Measurements from ENCODE around the gene TEKTIP1.

Gene TEKTIP1

DNA sequence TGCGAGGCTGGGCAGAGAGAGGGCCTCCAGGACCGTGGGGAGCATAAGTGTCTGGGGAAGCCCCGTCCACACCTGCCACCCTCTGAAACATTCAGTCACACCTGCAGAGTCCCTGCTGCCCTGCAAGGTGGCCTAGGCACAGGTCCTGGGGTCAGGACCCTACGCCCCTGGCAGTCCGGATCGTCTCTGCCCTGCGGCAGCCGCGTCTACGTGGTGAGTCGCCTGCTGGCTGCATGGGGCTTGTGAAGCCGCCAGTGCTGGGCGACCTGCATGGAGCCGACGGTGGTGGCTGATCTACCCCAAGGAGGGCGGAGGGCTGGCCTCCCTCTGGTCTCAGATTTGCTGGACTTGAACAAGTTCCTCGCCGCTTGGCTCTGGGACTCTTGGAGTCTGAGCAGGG, 19.8 kb upstream of the TEKTIP1 start:
- H4K20me1 ChIP-seq (ENCODE audit: insufficient read depth, low read length): no peaks in the 10 kb centered on the region
- peaks cover 28% of the 10 kb centered on the region; the same call in 1 of the 2 replicates for H3K36me3 ChIP-seq (ENCODE audit: insufficient read depth, low read length)
- H3K9ac ChIP-seq (ENCODE audit: low read length): no peak overlapping the region
- no peaks in the 10 kb centered on the region for H3K9me2 ChIP-seq (ENCODE audit: low read depth, low read length)
- H3K79me2 ChIP-seq (ENCODE audit: insufficient read depth, low read length): no peaks in the 10 kb centered on the region
- H3K4me1 ChIP-seq (ENCODE audit: insufficient read depth, low read length, severe bottlenecking): peaks cover 17% of the 10 kb centered on the region
- no peak overlapping the region for H3K4me2 ChIP-seq (ENCODE audit: low read length)
- no peaks in the 10 kb centered on the region for H3F3A ChIP-seq (ENCODE audit: insufficient read depth, low read length)
- H3K4me3 ChIP-seq (ENCODE audit: low read depth, low read length, poor library complexity, severe bottlenecking): no peak overlapping the region
- no peak overlapping the region for H2AFZ ChIP-seq (ENCODE audit: low read length)
- no peaks in the 10 kb centered on the region for H3K27me3 ChIP-seq (ENCODE audit: insufficient read depth, low read length)
- H3K27ac ChIP-seq (ENCODE audit: low read depth, low read length, poor library complexity, severe bottlenecking): no peak overlapping the region
- TF ChIP-seq, protein P1, sequence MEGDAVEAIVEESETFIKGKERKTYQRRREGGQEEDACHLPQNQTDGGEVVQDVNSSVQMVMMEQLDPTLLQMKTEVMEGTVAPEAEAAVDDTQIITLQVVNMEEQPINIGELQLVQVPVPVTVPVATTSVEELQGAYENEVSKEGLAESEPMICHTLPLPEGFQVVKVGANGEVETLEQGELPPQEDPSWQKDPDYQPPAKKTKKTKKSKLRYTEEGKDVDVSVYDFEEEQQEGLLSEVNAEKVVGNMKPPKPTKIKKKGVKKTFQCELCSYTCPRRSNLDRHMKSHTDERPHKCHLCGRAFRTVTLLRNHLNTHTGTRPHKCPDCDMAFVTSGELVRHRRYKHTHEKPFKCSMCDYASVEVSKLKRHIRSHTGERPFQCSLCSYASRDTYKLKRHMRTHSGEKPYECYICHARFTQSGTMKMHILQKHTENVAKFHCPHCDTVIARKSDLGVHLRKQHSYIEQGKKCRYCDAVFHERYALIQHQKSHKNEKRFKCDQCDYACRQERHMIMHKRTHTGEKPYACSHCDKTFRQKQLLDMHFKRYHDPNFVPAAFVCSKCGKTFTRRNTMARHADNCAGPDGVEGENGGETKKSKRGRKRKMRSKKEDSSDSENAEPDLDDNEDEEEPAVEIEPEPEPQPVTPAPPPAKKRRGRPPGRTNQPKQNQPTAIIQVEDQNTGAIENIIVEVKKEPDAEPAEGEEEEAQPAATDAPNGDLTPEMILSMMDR (IDR thresholded peaks at IDR 0.05; ENCODE audit: low read length): no peak
- TF ChIP-seq EZH2 (IDR thresholded peaks at IDR 0.05; ENCODE audit: borderline replicate concordance, low read length): no peak
- H3K9me3 ChIP-seq (ENCODE audit: low read length): no peaks in the 10 kb centered on the region

DNA sequence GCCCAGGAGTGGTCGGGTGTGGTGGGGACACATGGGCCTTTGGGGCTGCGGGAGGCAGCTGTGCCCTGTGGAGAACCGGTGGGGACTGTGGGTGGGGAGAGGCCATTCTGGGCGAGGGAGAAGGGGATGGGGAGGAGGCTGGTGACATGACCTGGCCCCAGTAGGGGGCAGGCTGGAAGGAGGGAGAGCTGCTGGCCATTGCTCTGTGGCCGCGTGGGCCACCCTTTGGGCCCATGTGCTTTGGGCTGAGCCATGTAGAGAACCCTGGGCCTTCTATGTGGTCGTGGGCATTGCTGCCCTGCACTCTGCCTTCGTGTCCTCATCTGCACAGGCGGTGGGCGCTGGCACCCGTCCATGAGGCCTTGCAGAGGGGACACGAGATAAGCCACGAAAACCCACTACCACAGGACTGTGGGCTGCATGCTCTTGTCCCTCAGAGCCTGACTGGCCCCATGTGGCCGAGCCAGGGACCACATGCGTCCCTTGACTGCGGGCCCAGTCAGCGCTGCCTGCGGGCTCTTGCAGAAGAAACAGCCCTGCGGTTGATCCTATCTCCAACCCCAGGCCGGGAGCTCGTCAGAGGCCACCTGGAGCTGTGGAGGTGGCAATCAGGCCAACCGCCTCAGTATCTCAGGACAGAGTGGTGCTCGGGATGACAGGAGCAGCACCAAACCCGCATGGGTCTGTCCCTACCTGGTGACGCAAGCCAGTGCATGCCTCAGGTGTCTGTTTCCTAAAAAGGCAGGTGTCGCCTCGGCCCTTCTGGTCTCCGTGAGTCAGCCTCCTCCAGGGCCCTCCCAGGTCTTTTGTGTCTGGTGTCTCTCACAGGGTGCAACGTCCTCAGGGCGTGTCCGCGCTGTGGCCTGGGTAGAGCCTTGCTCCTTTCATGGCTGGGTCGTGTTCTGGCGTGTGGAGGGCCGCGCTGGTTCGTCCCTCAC, 18.5 kb upstream of the TEKTIP1 start:
- Histone ChIP-seq H3K79me2 (ENCODE audit: insufficient read depth, low read length) (no peaks in the 10 kb centered on the region), H3K4me1 (ENCODE audit: insufficient read depth, low read length, severe bottlenecking) (peaks cover 17% of the 10 kb centered on the region)

DNA sequence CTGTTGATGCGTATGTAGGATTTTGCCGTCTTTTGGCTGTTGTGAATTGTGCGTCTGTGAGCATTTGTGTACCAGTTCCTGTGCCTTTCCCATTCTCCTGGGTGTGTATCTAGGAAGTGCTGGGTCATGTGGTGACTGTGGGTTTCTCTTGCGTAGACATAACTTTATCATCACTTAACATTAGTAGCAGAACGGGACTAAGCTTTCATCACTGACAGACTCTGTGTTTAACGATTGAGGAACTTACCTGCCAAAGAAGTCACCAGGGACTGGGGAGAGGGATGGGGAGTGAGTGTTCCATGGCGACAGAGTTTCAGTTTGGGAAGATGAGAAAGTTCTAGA, 17.9 kb upstream of the TEKTIP1 start:
- no peak overlapping the region for H3K4me3 ChIP-seq (ENCODE audit: low read depth, low read length, poor library complexity, severe bottlenecking)
- H3K27ac ChIP-seq (ENCODE audit: low read depth, low read length, poor library complexity, severe bottlenecking): no peak overlapping the region
- H3K4me1 ChIP-seq (ENCODE audit: insufficient read depth, low read length, severe bottlenecking): peaks cover 11% of the 10 kb centered on the region
- H2AFZ ChIP-seq (ENCODE audit: low read length): no peak overlapping the region
- no peaks in the 10 kb centered on the region for H3K27me3 ChIP-seq (ENCODE audit: insufficient read depth, low read length)
- H3K36me3 ChIP-seq (ENCODE audit: insufficient read depth, low read length): peaks cover 40% of the 10 kb centered on the region
- TF ChIP-seq, protein P1 (IDR thresholded peaks at IDR 0.05; ENCODE audit: low read length): no peak
- no peak for TF ChIP-seq EZH2 (IDR thresholded peaks at IDR 0.05; ENCODE audit: borderline replicate concordance, low read length)
- no peaks in the 10 kb centered on the region for H3K9me3 ChIP-seq (ENCODE audit: low read length)
- H4K20me1 ChIP-seq (ENCODE audit: insufficient read depth, low read length): no peaks in the 10 kb centered on the region
- no peak overlapping the region for H3K4me2 ChIP-seq (ENCODE audit: low read length)
- H3K9ac ChIP-seq (ENCODE audit: low read length): no peak overlapping the region
- H3K9me2 ChIP-seq (ENCODE audit: low read depth, low read length): no peaks in the 10 kb centered on the region
- no peaks in the 10 kb centered on the region for H3K79me2 ChIP-seq (ENCODE audit: insufficient read depth, low read length)
- H3F3A ChIP-seq (ENCODE audit: insufficient read depth, low read length): no peaks in the 10 kb centered on the region

More for the DNA sequence above, 18.5 kb upstream of the TEKTIP1 start:
- Histone ChIP-seq H4K20me1 (ENCODE audit: insufficient read depth, low read length) (no peaks in the 10 kb centered on the region), H3K9ac (ENCODE audit: low read length) (no peak overlapping the region), H3K4me3 (ENCODE audit: low read depth, low read length, poor library complexity, severe bottlenecking) (no peak overlapping the region), H3K36me3 (ENCODE audit: insufficient read depth, low read length) (peaks cover 35% of the 10 kb centered on the region; the same call in 1 of the 2 replicates), H3K9me3 (ENCODE audit: low read length) (no peaks in the 10 kb centered on the region), H3K4me2 (ENCODE audit: low read length) (no peak overlapping the region), H3K9me2 (ENCODE audit: low read depth, low read length) (no peaks in the 10 kb centered on the region), H2AFZ (ENCODE audit: low read length) (no peak overlapping the region), H3K27me3 (ENCODE audit: insufficient read depth, low read length) (no peaks in the 10 kb centered on the region), H3K27ac (ENCODE audit: low read depth, low read length, poor library complexity, severe bottlenecking) (no peak overlapping the region), H3F3A (ENCODE audit: insufficient read depth, low read length) (no peaks in the 10 kb centered on the region)
- TF ChIP-seq, protein P1 (IDR thresholded peaks at IDR 0.05; ENCODE audit: low read length): no peak
- TF ChIP-seq EZH2 (IDR thresholded peaks at IDR 0.05; ENCODE audit: borderline replicate concordance, low read length): no peak
